Hepatocyte (in vitro differentiated cells): ENCODE measurements around the gene NHEJ1. TPM values are rescaled to one million over a fixed set of nuclear protein-coding genes. Genes with fewer than 3 reads are reported as not detected.

ENCODE experiments used
- DNase-seq: peaks from one replicate; pipeline ENCODE4 v3.0.0-alpha.2; 2016; ENCODE audit warnings: low spot score
- H2AFZ ChIP-seq: fragments of 200-600 bp; sonication (generic); 2 replicates; pipeline ENCODE4 v1.6.0; 2016; ENCODE audit warnings: antibody characterized with exemption, mild to moderate bottlenecking
- H3K27ac ChIP-seq: fragments of 200-600 bp; sonication (generic); 2 replicates; pipeline ENCODE4 v1.5.1; 2016; ENCODE audit warnings: mild to moderate bottlenecking
- H3K27me3 ChIP-seq: fragments of 200-600 bp; sonication (generic); 2 replicates; pipeline ENCODE4 v1.6.1; 2016
- H3K36me3 ChIP-seq: fragments of 200-600 bp; sonication (generic); replicated peaks from 2 replicates; pipeline ENCODE4 v1.5.1; 2016; ENCODE audit warnings: low read depth; ENCODE audit not compliant: insufficient read depth
- H3K4me1 ChIP-seq: fragments of 200-600 bp; sonication (generic); 2 replicates; pipeline ENCODE4 v1.5.1; 2016; ENCODE audit warnings: mild to moderate bottlenecking, moderate library complexity; ENCODE audit not compliant: insufficient read depth
- H3K4me2 ChIP-seq: fragments of 200-600 bp; sonication (generic); 2 replicates; pipeline ENCODE4 v1.6.0; 2016
- H3K4me3 ChIP-seq: fragments of 200-600 bp; sonication (generic); 2 replicates; pipeline ENCODE4 v1.5.1; 2016; ENCODE audit warnings: mild to moderate bottlenecking
- H3K79me2 ChIP-seq: fragments of 200-600 bp; sonication (generic); 2 replicates; pipeline ENCODE4 v1.6.0; 2017; ENCODE audit warnings: mild to moderate bottlenecking
- H3K9me2 ChIP-seq: fragments of 200-600 bp; sonication (generic); replicated peaks from 2 replicates; pipeline ENCODE4 v1.6.0; 2017; ENCODE audit warnings: mild to moderate bottlenecking; ENCODE audit not compliant: insufficient read depth
- H3K9me3 ChIP-seq: fragments of 200-600 bp; sonication (generic); 2 replicates; pipeline ENCODE4 v1.5.1; 2016; ENCODE audit warnings: low read depth, mild to moderate bottlenecking
- H4K20me1 ChIP-seq: fragments of 200-600 bp; sonication (generic); 2 replicates; pipeline ENCODE4 v1.6.0; 2016; ENCODE audit warnings: mild to moderate bottlenecking; ENCODE audit not compliant: insufficient read depth, poor library complexity, severe bottlenecking
- CTCF ChIP-seq: fragments of 200-600 bp; sonication (generic); IDR thresholded peaks from 2 replicates; pipeline ENCODE4 v1.5.1; 2016; ENCODE audit warnings: antibody characterized with exemption, mild to moderate bottlenecking; ENCODE audit not compliant: poor library complexity
- EZH2 ChIP-seq: fragments of 200-600 bp; sonication (generic); IDR thresholded peaks from 2 replicates; pipeline ENCODE4 v1.6.1; 2016; ENCODE audit warnings: antibody characterized with exemption, mild to moderate bottlenecking, borderline replicate concordance
- EZH2phosphoT487 ChIP-seq: fragments of 200-600 bp; sonication (generic); IDR thresholded peaks from one replicate; pipeline ENCODE4 v1.6.1; 2018; ENCODE audit warnings: antibody characterized with exemption, mild to moderate bottlenecking, low read depth, moderate library complexity; ENCODE audit not compliant: unreplicated experiment, severe bottlenecking
- WGBS: methylation state at CpG from one replicate; pipeline ENCODE4 v1.1.6; 2016; ENCODE audit warnings: low lambda C conversion rate; ENCODE audit errors: missing lambda C conversion rate; 5-methylcytosine and 5-hydroxymethylcytosine counted together
- polyA plus RNA-seq: library from polyadenylated mRNA; unstranded; fragments of >200 nt; fragmentation: Nextera tagmentation; extraction: Ambion mirVana; gene quantifications from 2 replicates; pipeline ENCODE4 v1.2.1, GENCODE V29; 2016
- total RNA-seq: library from RNA; depleted of rRNA; stranded (reverse); fragments of >200 nt; gene quantifications from 2 replicates; pipeline ENCODE4 v1.2.3, GENCODE V29; 2014

The NHEJ1 gene
- total and polyA plus RNA-seq, 2 experiments from 2014 or later: 18.1 to 28.2 TPM

DNA sequence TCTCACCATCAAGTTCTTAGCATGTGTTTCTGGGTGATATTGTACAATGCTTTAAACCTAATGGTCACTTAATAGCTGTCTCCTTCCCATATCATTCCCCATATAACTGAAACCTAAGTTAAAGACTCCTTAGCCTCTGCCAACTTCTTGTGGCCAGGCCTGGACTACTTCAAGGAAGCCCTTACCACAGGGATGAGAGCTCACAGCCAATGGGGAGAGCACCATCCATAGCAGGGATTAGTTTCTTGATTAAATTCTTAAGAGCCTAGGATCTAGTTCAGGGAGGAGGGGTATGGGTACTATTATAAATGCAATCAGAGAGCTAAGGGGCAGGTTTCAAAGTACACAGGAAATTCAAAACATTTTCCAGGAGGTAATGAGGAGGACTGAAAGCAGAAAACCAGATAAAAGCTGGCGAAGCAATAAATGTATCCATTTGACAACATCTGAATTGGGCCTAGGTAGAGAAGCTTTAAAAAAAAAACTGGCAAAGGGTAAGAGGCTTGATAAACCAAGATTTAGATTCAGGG, 65.1 kb downstream of the NHEJ1 start:
- H3K36me3 ChIP-seq: no peaks in the 10 kb centered on the region
- no peak overlapping the region for H3K4me3 ChIP-seq
- no peaks in the 10 kb centered on the region for H3K27me3 ChIP-seq
- no peak for DNase-seq
- H3K4me1 ChIP-seq: no peaks in the 10 kb centered on the region
- H2AFZ ChIP-seq: no peak overlapping the region
- no peak overlapping the region for H3K4me2 ChIP-seq
- H3K27ac ChIP-seq: no peak overlapping the region
- no peaks in the 10 kb centered on the region for H3K9me2 ChIP-seq
- no peaks in the 10 kb centered on the region for H4K20me1 ChIP-seq
- no peaks in the 10 kb centered on the region for H3K9me3 ChIP-seq
- TF ChIP-seq CTCF (no peak), EZH2 (no peak), EZH2phosphoT487 (no peak)
- H3K79me2 ChIP-seq: peaks cover 3% of the 10 kb centered on the region
- WGBS: 47% methylated on average over 1 of the region's 1 CpG

GRCh38 chr2:219094171-219094570, 66.4 kb downstream of the NHEJ1 start:
- Histone ChIP-seq H4K20me1 (no peaks in the 10 kb centered on the region), H3K4me1 (no peaks in the 10 kb centered on the region), H3K79me2 (peaks cover 3% of the 10 kb centered on the region), H3K27ac (no peak overlapping the region), H3K27me3 (no peaks in the 10 kb centered on the region), H2AFZ (no peak overlapping the region), H3K36me3 (no peaks in the 10 kb centered on the region), H3K9me3 (no peaks in the 10 kb centered on the region), H3K9me2 (no peaks in the 10 kb centered on the region), H3K4me3 (no peak overlapping the region), H3K4me2 (no peak overlapping the region)
- no peak for TF ChIP-seq CTCF
- 94% methylated on average over 3 of the region's 3 CpGs for whole genome bisulfite sequencing
- DNase-seq: no peak

DNA sequence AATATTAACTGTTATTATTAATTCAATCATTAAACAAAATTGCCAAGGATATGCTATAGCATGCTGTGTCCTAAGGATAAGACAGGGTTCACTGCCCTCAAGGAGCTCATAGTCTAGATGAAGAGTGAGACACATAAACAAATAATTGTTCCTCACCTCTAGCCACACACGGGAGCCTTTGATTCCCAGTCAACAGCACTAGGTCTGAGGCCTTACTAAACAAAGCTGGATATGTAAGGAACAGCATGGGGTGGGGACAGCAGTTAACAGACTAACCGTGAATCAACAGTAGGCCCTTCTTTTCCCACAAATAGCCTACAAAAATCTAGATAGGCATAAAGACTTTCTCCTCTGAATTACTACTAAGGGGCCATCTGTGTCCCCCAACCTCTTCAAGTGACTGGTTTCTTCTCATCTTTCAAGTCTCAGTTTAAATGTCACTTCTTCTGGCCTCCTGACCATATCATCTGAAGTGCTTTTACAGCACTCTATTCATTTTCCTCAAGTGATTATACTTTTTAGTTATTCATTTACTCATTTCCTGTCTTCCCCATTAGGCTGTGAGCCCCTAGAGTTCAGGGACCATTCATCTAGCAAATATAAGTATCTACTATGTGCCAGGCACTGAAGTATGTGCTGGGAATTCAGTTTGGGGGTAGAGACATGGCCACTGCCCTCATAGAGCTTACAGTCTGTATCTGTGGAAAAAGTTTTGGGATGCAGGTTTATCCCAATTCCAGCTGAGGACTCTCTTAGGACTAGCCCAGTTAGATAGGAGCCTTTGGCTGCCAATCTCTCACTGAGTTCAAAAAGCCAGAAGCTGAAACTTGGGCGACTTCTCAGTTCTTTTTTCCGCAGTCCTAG, 69.9 kb downstream of the NHEJ1 start:
- 74% methylated on average over 4 of the region's 4 CpGs for WGBS

More for the DNA sequence above, 69.9 kb downstream of the NHEJ1 start:
- Histone ChIP-seq H3K4me1 (no peaks in the 10 kb centered on the region), H3K27ac (peak overlapping the region; percentile 59), H2AFZ (no peak overlapping the region), H3K36me3 (no peaks in the 10 kb centered on the region), H3K9me2 (no peaks in the 10 kb centered on the region), H4K20me1 (no peaks in the 10 kb centered on the region), H3K4me3 (no peak overlapping the region), H3K79me2 (peaks cover 10% of the 10 kb centered on the region), H3K9me3 (no peaks in the 10 kb centered on the region), H3K27me3 (no peaks in the 10 kb centered on the region), H3K4me2 (no peak overlapping the region)
- TF ChIP-seq EZH2 (no peak), EZH2phosphoT487 (no peak), CTCF (no peak)
- DNase-seq: no peak
